Cerebellar cortex (tissue), 1 donor: ENCODE results near the gene PRXL2C.
"Not testable (repeated sequence)": the region's sequence is repeated elsewhere in the genome, so short reads cannot be mapped to it uniquely, and the experiment has no call there.

ENCODE experiments used
- DNase-seq: peaks from one replicate; pipeline ENCODE4 v3.0.0-alpha.2; 2015; ENCODE audit warnings: low spot score

Gene PRXL2C

GRCh38 chr9:96649620-96650324, 5.3 kb downstream of the PRXL2C start:
- DNase-seq = no peak

GRCh38 chr9:96646081-96646991, 8.8 kb downstream of the PRXL2C start:
- DNase-seq = no peak

GRCh38 chr9:96644137-96644536, 11.0 kb downstream of the PRXL2C start:
- no peak for DNase-seq

GRCh38 chr9:96641514-96641913, 13.6 kb downstream of the PRXL2C start:
- DNase-seq = no peak

- DNase-seq = no peak
These were observed 16.3 kb downstream of the PRXL2C start for GRCh38 chr9:96638606-96639364.

GRCh38 chr9:96636368-96636767, 18.7 kb downstream of the PRXL2C start:
- no peak for DNase-seq

GRCh38 chr9:96633579-96633978, 21.5 kb downstream of the PRXL2C start:
- DNase-seq = not testable (repeated sequence)

GRCh38 chr9:96626912-96627311, 28.2 kb downstream of the PRXL2C start:
- no peak for DNase-seq

GRCh38 chr9:96621618-96622017, 33.5 kb downstream of the PRXL2C start:
- DNase-seq = no peak

GRCh38 chr9:96620832-96621269, 34.3 kb downstream of the PRXL2C start:
- peak; percentile 22 for DNase-seq

- no peak for DNase-seq
These were observed 35.0 kb downstream of the PRXL2C start for GRCh38 chr9:96620181-96620514.

GRCh38 chr9:96619491-96620180, 35.5 kb downstream of the PRXL2C start, which contains the start of gene CDC14B:
Gene CDC14B (minus strand): TSS chr9:96619843. CDS start chr9:96619378, 465 bp downstream.
- peak; percentile 84 for DNase-seq

GRCh38 chr9:96619124-96619465, 36.0 kb downstream of the PRXL2C start:
- DNase-seq = no peak

GRCh38 chr9:96618209-96619123, 36.7 kb downstream of the PRXL2C start:
- peak; percentile 33 for DNase-seq

- DNase-seq = no peak
These were observed 37.5 kb downstream of the PRXL2C start for GRCh38 chr9:96617439-96618185.

GRCh38 chr9:96616817-96617438, 38.2 kb downstream of the PRXL2C start:
- no peak for DNase-seq

GRCh38 chr9:96615411-96615810, 39.7 kb downstream of the PRXL2C start:
- DNase-seq = no peak

GRCh38 chr9:96614664-96615063, 40.5 kb downstream of the PRXL2C start:
- not testable (repeated sequence) for DNase-seq

- peak; percentile 22 for DNase-seq
These were observed 42.0 kb downstream of the PRXL2C start for GRCh38 chr9:96612966-96613589.
